HFF-Myc (cell line): ENCODE data around the gene IMMP2L.

Experiments
- DNase-seq: peaks from one replicate; pipeline ENCODE4 v3.0.0-alpha.2; 2011; ENCODE audit warnings: low read depth; ENCODE audit errors: extremely low read depth
- H3K4me3 ChIP-seq: replicated peaks from 2 replicates; pipeline ENCODE4 v1.5.1; 2011; ENCODE audit warnings: low read depth, mild to moderate bottlenecking, control low read depth, low read length
- TF ChIP-seq, protein P1 (sequence below): IDR thresholded peaks from 2 replicates; pipeline ENCODE4 v1.5.1; 2012; ENCODE audit warnings: mild to moderate bottlenecking, low read depth, low read length, control low read depth; ENCODE audit errors: missing control alignments

The IMMP2L gene

GRCh38 chr7:110721395-110721794 is 840.9 kb downstream of the IMMP2L start:
- no peak for DNase-seq
- TF ChIP-seq, protein P1, sequence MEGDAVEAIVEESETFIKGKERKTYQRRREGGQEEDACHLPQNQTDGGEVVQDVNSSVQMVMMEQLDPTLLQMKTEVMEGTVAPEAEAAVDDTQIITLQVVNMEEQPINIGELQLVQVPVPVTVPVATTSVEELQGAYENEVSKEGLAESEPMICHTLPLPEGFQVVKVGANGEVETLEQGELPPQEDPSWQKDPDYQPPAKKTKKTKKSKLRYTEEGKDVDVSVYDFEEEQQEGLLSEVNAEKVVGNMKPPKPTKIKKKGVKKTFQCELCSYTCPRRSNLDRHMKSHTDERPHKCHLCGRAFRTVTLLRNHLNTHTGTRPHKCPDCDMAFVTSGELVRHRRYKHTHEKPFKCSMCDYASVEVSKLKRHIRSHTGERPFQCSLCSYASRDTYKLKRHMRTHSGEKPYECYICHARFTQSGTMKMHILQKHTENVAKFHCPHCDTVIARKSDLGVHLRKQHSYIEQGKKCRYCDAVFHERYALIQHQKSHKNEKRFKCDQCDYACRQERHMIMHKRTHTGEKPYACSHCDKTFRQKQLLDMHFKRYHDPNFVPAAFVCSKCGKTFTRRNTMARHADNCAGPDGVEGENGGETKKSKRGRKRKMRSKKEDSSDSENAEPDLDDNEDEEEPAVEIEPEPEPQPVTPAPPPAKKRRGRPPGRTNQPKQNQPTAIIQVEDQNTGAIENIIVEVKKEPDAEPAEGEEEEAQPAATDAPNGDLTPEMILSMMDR, result no peak
- H3K4me3 ChIP-seq, result no peak overlapping the region

DNA sequence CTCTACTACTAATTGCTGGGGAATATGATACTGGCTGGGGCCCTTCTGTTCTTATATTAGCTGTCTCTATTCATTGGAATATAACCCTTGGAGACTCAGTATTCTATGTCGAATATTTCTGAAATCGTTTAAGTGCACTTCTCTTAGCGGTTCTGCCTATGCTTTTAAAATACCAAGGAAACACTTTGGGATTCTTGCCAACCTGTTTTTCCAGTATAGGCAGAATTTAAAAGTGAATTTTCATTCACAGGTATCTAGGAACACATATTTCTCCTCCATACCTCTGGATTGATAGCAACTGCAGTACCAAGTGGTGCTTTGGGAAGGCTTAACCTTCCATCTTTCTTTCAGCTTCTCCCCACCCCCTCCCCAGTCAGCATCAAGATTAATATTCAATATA is 841.7 kb downstream of the IMMP2L start:
- TF ChIP-seq, protein P1, result no peak
- H3K4me3 ChIP-seq, result no peak overlapping the region
- DNase-seq, result no peak

DNA sequence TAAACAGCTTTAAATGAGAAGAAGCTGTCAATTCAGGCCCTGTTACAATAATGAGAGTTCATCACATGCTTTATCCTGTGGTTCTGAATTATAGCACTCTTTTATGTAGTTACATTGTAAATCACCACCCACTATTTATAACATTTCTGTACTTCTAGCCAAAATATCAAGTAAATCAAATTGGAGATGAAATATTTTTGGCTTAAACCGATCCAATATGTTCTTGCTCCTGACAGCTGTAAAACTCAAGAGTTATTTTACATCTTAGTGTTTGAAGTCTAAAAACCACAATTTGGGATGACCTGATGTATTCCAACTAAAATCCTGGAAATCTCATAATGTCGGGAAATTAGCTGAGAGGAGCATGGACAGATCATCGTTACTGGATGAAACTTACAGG is 842.6 kb downstream of the IMMP2L start:
- DNase-seq, result no peak
- H3K4me3 ChIP-seq, result no peak overlapping the region
- TF ChIP-seq, protein P1, result no peak

- H3K4me3 ChIP-seq, result no peak overlapping the region
- no peak for DNase-seq
- TF ChIP-seq, protein P1, result no peak
Observed at GRCh38 chr7:110718503-110719205, 843.6 kb downstream of the IMMP2L start.

DNA sequence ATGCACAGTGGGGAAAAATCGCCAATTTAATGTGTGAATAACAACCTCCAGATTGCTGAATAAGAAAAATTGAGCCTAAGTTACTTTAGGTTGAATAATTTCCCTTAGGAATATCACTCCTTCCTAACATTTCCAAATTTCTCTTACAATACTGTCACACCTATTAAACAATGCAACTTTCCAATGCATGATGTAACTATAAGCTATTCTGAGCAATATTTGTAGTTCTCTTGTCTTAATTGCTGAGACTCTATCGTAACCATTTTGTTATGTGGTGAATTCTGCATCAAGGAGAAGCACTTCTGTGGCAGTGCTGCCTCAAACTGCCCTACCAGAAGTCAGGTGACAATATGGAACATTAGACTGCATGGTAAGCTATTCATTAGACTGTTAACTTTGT is 858.1 kb downstream of the IMMP2L start:
- TF ChIP-seq, protein P1, result no peak
- DNase-seq, result no peak
- H3K4me3 ChIP-seq, result no peak overlapping the region

GRCh38 chr7:110698576-110698975 is 863.7 kb downstream of the IMMP2L start:
- TF ChIP-seq, protein P1, result no peak
- DNase-seq, result no peak
- no peak overlapping the region for H3K4me3 ChIP-seq

DNA sequence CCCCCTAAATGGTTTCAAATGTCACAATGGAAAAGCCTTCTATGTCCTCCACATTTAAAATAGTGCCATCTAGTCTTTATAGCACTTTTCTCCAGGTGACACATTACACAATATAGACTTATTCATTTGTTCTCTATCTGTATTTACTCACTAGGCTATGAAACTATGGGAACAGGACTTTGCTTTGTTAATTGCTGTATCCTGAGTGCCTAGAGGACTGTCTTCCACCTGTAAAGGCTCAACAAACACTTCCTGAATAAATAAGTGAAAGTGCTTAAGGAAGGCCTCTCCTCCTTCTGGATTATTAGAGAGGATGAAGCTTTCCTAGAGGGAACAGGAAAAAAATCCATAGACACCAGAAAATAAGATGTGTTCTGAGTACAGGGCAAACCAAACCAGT is 868.9 kb downstream of the IMMP2L start:
- no peak for DNase-seq
- TF ChIP-seq, protein P1, result no peak
- no peak overlapping the region for H3K4me3 ChIP-seq
